Uterus (tissue), 2 donors: ENCODE measurements around the gene ZNF790.

Experiments
- POLR2A ChIP-seq, 2 donors: fragments of 450-650 bp; IDR thresholded peaks; one replicate each; pipeline ENCODE4 v1.6.1; 2016; ENCODE audit warnings: antibody characterized with exemption in 2 of 2, mild to moderate bottlenecking in 1 of 2, moderate library complexity in 1 of 2
- TF ChIP-seq, protein P1 (sequence below), 4 experiments: fragments of 200-600 bp in 2 of 4; fragments of 450-650 bp in 2 of 4; sonication (generic) in 2 of 4; IDR thresholded peaks; one replicate each; pipeline ENCODE4 v1.5.1; 2016 to 2019; ENCODE audit warnings: antibody characterized with exemption in 4 of 4, mild to moderate bottlenecking in 2 of 4, moderate library complexity in 1 of 4

GRCh38 chr19:36796714-36796992 lies 41.5 kb downstream of the ZNF790 start:
- TF ChIP-seq, protein P1, sequence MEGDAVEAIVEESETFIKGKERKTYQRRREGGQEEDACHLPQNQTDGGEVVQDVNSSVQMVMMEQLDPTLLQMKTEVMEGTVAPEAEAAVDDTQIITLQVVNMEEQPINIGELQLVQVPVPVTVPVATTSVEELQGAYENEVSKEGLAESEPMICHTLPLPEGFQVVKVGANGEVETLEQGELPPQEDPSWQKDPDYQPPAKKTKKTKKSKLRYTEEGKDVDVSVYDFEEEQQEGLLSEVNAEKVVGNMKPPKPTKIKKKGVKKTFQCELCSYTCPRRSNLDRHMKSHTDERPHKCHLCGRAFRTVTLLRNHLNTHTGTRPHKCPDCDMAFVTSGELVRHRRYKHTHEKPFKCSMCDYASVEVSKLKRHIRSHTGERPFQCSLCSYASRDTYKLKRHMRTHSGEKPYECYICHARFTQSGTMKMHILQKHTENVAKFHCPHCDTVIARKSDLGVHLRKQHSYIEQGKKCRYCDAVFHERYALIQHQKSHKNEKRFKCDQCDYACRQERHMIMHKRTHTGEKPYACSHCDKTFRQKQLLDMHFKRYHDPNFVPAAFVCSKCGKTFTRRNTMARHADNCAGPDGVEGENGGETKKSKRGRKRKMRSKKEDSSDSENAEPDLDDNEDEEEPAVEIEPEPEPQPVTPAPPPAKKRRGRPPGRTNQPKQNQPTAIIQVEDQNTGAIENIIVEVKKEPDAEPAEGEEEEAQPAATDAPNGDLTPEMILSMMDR (IDR thresholded peaks at IDR 0.05) = no peak
- TF ChIP-seq POLR2A (IDR thresholded peaks at IDR 0.05) = no peak
